Immature natural killer cell (primary cell): ENCODE data around the gene NALCN. TPM values are rescaled to one million over a fixed set of nuclear protein-coding genes. Genes with fewer than 3 reads are reported as not detected.

ENCODE experiments used
- DNase-seq, 3 donors: peaks; one replicate each; pipeline ENCODE4 v3.0.0; 2022; ENCODE audit warnings: mixed read lengths in 1 of 3
- H3K27ac Mint-ChIP-seq, 6 donors: one replicate each; pipeline ENCODE4 v1.8.0; 2020; ENCODE audit warnings: mixed read lengths in 6 of 6, mild to moderate bottlenecking in 5 of 6, inconsistent platforms in 4 of 6, moderate library complexity in 3 of 6
- H3K27me3 Mint-ChIP-seq, 3 donors: one replicate each; pipeline ENCODE4 v1.8.0; 2020 to 2021; ENCODE audit warnings: low read depth in 3 of 3, mild to moderate bottlenecking in 3 of 3, mixed read lengths in 3 of 3, moderate library complexity in 3 of 3, inconsistent platforms in 1 of 3
- H3K36me3 Mint-ChIP-seq, 3 donors: one replicate each; pipeline ENCODE4 v1.8.0; 2020; ENCODE audit warnings: mixed read lengths in 3 of 3, inconsistent platforms in 2 of 3, mild to moderate bottlenecking in 2 of 3
- H3K4me1 Mint-ChIP-seq, 2 donors: one replicate each; pipeline ENCODE4 v1.8.0; 2020; ENCODE audit warnings: inconsistent platforms in 2 of 2, mild to moderate bottlenecking in 2 of 2, mixed read lengths in 2 of 2, moderate library complexity in 1 of 2
- H3K4me3 Mint-ChIP-seq, 5 donors: one replicate each; pipeline ENCODE4 v1.8.0; 2020; ENCODE audit warnings: mild to moderate bottlenecking in 5 of 5, mixed read lengths in 5 of 5, inconsistent platforms in 3 of 5, moderate library complexity in 3 of 5
- H3K9me3 Mint-ChIP-seq, 6 donors: one replicate each; pipeline ENCODE4 v1.8.0; 2020; ENCODE audit warnings: mild to moderate bottlenecking in 6 of 6, mixed read lengths in 6 of 6, inconsistent platforms in 4 of 6, moderate library complexity in 3 of 6
- polyA plus RNA-seq, 3 donors: library from polyadenylated mRNA; unstranded; fragments of 300-500 nt; fragmentation: Illumina TruSeq; gene quantifications; one replicate each; pipeline ENCODE4 v1.2.3, GENCODE V29; 2021

The NALCN gene
- polyA plus RNA-seq, 3 donors from 2014 or later, result not detected

DNA sequence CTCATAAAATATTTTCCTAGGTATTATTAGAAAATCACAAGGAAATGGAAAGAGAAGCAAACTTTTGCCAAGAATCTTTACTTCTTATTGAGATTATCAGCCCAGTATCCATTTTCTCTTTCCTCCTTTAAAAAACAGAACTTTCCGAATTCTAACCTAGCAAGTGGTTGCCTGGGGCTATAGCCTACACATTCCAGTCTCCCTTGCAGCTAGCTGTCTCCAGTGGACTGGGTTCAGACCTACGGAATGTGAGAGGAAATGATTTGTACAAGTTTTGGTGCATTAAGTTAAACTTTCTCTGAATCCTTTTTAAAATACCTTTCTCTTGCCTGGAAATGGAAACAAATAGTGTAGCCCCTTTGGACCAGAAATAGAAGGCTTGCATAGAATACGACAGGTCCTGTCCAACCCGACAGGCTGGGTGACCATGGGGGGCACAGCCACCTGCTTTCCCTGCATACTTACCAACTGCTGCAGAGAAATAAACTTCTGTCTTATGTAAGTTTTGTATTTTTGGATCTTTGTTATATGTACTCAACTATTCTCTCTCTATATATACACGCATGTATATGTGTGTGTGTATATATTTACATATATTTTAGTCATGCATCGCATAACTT lies 185.9 kb downstream of the NALCN start:
- Mint-ChIP-seq H3K4me3 (no peak overlapping the region), H3K27me3 (no peaks in the 10 kb centered on the region), H3K36me3 (no peaks in the 10 kb centered on the region), H3K9me3 (peaks cover 0 to 4% (median 1%) of the 10 kb centered on the region in 6 donors), H3K4me1 (no peaks in the 10 kb centered on the region), H3K27ac (no peak overlapping the region)
- no peak for DNase-seq

DNA sequence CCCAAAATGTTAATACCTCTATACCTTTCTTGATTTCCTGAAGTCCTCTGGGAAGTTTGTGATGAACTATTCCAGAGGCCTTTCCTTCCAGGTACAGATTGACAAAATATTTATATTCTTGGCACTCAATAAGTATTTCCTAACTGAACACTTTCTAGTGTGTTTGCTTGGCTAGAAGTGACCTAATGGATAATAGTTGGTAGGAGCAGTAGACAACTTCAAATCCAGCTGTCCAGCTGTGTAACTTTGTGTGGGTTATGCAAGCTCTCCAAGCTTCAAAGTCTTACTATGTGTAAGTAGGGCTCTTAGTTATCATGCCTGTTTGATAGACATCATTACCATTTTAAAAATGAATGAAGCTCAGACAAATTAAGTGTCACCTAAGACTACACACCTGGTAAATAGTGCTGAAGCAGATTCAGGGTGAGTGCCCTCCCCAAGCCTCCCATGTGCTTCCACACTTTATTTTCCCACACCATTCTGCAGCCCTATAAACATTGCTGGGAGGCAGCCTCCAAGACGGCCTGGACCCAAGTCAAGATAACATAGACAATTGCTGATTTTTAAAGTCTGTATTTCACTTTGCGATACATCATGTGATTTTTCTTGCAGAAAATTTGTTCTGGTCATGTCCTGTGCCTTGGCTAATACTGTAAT lies 196.6 kb downstream of the NALCN start:
- H3K36me3 Mint-ChIP-seq, result no peaks in the 10 kb centered on the region
- no peaks in the 10 kb centered on the region for H3K4me1 Mint-ChIP-seq
- H3K27me3 Mint-ChIP-seq, result no peaks in the 10 kb centered on the region
- no peak overlapping the region for H3K4me3 Mint-ChIP-seq
- no peak for DNase-seq
- no peak overlapping the region for H3K27ac Mint-ChIP-seq
- peaks cover 0 to 8% (median 0%) of the 10 kb centered on the region in 6 donors for H3K9me3 Mint-ChIP-seq

DNA sequence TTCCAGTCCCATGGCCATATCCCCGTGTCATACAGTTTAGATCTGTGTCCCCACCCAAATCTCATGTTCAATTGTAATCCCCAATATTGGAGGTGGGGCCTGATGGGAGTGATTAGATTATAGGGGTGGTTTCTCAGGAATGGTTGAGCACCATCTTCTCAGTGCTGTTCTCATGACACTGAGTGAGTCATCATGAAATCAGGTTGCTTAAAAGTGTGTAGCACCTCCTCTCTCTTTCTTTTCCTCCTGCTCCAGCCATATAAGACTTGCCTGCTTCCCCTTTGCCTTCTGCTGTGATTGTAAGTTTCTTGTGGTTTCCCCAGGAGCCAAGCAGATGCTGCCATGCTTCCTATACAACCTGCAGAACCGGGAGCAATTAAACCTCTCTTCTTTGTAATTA lies 197.8 kb downstream of the NALCN start:
- Mint-ChIP-seq H3K9me3 (peaks cover 0 to 11% (median 0%) of the 10 kb centered on the region in 6 donors), H3K27ac (no peak overlapping the region), H3K4me1 (no peaks in the 10 kb centered on the region), H3K27me3 (no peaks in the 10 kb centered on the region), H3K4me3 (no peak overlapping the region), H3K36me3 (no peaks in the 10 kb centered on the region)
- DNase-seq, result no peak

DNA sequence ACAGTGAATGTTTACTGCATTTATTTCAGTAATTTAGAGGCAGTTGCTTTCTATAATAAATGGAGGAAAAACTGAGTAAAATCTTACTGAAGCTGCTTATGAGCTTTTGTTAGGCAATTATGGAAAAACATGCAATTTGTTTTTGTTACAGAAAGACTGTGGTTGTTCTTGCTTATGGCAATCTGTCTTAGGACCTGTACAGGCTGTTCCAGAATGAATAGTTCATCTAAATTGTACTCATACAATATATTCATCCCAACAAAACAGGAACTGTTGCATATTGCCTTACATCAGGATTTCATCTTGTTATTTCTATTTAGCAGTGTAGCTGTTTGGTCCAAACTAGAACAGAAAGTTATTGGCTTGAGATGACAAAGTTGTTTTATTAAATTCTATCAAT lies 199.2 kb downstream of the NALCN start:
- DNase-seq, result no peak
- H3K4me3 Mint-ChIP-seq, result no peak overlapping the region
- peaks cover 0 to 1% (median 0%) of the 10 kb centered on the region in 3 donors for H3K27me3 Mint-ChIP-seq
- H3K4me1 Mint-ChIP-seq, result no peaks in the 10 kb centered on the region
- no peaks in the 10 kb centered on the region for H3K36me3 Mint-ChIP-seq
- peaks cover 0 to 11% (median 2%) of the 10 kb centered on the region in 6 donors for H3K9me3 Mint-ChIP-seq
- no peak overlapping the region for H3K27ac Mint-ChIP-seq

DNA sequence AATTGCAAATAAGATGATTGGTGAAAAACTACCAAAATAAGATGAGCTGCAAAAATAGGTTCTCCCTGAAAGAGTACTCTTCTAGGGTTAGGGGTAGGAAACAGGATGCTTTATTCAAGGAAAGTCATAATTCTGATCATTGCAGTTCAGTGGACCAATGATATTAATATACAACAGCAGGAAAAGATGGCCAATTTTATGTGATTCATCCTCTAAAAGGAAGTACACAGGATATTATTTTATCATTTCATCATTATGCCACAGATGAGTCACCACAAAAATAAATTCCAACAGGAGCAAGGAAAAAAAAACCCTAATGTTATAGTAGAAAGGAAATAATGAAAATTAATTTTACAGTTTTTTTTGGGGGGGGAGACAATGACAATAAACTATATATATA lies 205.0 kb downstream of the NALCN start:
- peaks cover 0 to 3% (median 1%) of the 10 kb centered on the region in 3 donors for H3K27me3 Mint-ChIP-seq
- H3K4me1 Mint-ChIP-seq, result no peaks in the 10 kb centered on the region
- H3K36me3 Mint-ChIP-seq, result no peaks in the 10 kb centered on the region
- peaks cover 0 to 14% (median 6%) of the 10 kb centered on the region in 6 donors for H3K9me3 Mint-ChIP-seq
- H3K27ac Mint-ChIP-seq, result no peak overlapping the region
- DNase-seq, result no peak
- no peak overlapping the region for H3K4me3 Mint-ChIP-seq

DNA sequence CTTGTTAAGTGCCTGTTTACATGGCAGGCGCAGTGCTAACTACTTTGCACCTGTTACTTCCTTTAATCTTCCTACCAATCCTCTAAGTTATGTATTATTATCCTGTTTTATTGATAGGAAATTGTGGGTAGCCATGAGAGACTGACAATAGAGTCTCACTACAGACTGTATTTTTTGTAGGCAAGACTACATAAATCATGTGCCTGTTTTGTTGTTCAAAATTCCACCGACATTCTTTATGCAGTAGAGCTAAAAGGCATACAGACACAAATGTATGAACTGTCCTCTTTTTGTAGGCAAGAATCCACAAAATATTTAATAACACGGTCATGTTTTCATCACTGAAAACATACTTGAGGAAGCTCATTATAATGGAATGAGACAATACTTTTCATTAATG lies 205.5 kb downstream of the NALCN start:
- Mint-ChIP-seq H3K9me3 (peaks cover 0 to 14% (median 6%) of the 10 kb centered on the region in 6 donors), H3K27ac (no peak overlapping the region), H3K4me1 (no peaks in the 10 kb centered on the region), H3K4me3 (no peak overlapping the region), H3K36me3 (no peaks in the 10 kb centered on the region), H3K27me3 (peaks cover 0 to 3% (median 1%) of the 10 kb centered on the region in 3 donors)
- DNase-seq, result no peak

DNA sequence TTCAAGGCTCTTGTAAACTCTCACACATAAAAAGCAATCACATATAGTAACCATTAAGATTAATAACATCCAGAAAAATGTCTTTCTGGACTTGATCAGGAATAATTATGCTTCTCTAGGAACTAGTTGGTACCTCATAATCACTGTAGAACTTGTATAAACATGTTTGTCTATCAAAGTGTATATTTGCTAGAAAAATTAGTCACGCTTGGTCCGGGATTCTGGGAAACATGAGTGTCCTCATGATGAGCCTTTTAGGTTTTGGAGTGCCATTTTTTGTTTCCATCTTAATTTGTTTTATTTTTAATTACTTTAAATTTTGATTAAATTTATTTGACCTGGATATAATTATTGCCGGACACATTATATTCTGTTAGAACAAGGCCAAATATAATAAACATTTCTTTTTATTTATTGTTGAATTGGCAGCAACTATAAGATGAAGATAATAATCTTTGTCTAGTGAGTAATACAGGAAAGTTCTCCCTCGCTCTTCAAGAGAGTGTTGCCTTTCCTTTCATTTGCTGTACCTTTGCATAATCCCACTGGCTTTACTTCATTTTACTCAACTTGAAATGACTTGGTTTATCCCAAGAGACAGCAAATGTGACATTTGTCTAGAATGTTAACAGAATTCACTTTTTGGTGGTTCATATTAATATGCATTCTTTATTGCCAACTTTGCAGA lies 207.0 kb downstream of the NALCN start:
- Mint-ChIP-seq H3K36me3 (no peaks in the 10 kb centered on the region), H3K4me1 (no peaks in the 10 kb centered on the region), H3K27ac (no peak overlapping the region), H3K9me3 (peaks cover 0 to 7% (median 6%) of the 10 kb centered on the region in 6 donors), H3K4me3 (no peak overlapping the region), H3K27me3 (peaks cover 0 to 3% (median 1%) of the 10 kb centered on the region in 3 donors)
- no peak for DNase-seq

DNA sequence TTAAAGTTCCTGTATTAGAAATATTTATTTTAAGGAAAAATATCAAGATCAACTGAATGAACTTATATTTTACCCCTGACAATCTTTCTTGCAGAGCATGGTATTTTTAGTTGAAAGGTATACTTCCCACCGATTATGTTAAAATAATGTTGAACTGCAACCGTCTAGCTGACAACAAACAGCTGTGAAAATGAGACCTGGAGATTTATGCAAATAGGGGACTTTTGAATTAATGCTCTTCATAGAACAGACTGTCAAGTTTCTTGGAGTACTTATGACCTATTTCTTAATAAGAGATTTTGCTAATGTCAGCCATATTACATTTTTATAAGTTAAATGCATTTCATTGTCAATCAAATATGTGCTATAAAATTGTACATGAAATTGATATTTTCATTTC lies 210.9 kb downstream of the NALCN start:
- Mint-ChIP-seq H3K9me3 (peaks cover 0 to 5% (median 2%) of the 10 kb centered on the region in 6 donors), H3K4me1 (no peaks in the 10 kb centered on the region), H3K27ac (no peak overlapping the region), H3K4me3 (no peak overlapping the region), H3K27me3 (peaks cover 0 to 10% (median 0%) of the 10 kb centered on the region in 3 donors), H3K36me3 (no peaks in the 10 kb centered on the region)
- no peak for DNase-seq

DNA sequence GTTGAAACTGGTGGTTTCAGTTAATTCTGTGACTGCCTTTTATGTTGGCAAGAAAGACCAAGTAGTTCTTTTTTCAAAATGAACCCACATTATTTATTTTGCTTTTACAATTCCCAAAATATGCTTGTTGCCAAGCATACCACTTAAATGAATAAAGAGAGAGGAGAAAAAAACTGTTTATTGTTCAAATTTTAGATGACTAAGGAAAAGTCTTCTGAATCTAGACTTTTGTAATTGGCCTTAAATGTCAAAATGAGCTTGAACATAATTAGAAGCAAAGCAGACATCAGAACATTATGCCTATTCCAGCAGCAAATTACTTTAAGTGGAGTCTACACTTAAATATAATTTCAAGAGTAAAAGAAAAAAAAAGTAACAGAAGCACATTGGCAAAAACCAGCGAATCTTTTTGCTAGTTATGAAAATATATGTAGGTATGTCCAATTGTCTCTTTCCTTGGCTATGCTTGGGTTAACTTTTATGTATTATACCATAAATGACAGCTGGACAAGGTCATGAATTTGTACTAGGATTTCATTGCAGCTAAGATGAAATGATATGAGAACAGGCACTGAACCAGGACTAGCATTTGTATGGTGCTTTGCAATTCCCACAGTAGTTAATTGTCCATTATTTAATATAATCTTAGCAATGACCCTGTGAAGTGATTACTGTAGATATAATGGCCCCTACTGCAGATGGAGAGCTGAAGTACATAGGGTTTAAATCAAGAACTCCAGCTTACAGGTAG lies 211.9 kb downstream of the NALCN start:
- Mint-ChIP-seq H3K9me3 (peaks cover 0 to 6% (median 4%) of the 10 kb centered on the region in 6 donors), H3K27ac (no peak overlapping the region), H3K4me3 (no peak overlapping the region), H3K36me3 (no peaks in the 10 kb centered on the region), H3K4me1 (no peaks in the 10 kb centered on the region), H3K27me3 (peaks cover 0 to 10% (median 0%) of the 10 kb centered on the region in 3 donors)
- DNase-seq, result no peak

DNA sequence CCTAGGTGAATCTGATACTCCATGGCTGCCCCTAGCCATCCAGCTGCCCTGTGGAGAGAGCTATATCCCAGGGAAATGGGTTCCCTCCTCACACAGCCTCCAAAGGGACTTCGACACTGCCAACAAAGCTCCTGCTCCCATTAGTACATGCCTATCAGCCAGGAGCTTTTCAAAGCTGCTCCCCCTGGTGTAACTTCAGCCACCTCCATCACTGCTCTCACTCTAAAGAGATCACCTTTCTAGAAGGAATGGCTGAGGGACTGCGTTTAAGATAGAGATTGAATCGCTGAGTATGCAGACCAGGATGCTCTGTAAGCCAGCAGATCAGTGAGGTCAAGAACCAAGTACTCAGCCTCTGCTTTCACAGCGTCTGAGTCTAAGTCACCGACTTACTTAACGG lies 213.7 kb downstream of the NALCN start:
- no peaks in the 10 kb centered on the region for H3K4me1 Mint-ChIP-seq
- H3K36me3 Mint-ChIP-seq, result no peaks in the 10 kb centered on the region
- H3K9me3 Mint-ChIP-seq, result peaks cover 0 to 6% (median 0%) of the 10 kb centered on the region in 6 donors
- H3K27ac Mint-ChIP-seq, result no peak overlapping the region
- no peak overlapping the region for H3K4me3 Mint-ChIP-seq
- H3K27me3 Mint-ChIP-seq, result peaks cover 2 to 7% (median 4%) of the 10 kb centered on the region in 3 donors
- no peak for DNase-seq

DNA sequence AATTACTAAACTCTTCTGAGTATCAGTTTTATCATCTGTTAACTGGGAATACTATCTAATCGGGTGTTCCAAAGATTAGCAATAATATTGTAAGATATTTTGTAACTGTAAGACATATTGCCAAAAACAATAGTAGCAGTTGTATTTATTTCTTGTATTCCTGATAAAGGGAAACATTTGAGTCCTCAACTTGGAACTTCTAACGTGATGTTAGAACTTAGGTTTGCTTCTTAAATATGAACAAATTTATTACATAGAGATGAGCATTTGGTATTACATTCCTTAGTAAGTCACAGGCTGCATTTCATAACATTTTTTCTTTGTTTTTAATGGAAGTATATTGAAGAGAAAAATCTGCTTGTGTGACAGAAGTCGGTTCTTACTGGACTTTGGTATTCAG lies 225.3 kb downstream of the NALCN start:
- H3K4me1 Mint-ChIP-seq, result no peaks in the 10 kb centered on the region
- DNase-seq, result no peak
- peaks cover 0 to 8% (median 2%) of the 10 kb centered on the region in 3 donors for H3K27me3 Mint-ChIP-seq
- no peaks in the 10 kb centered on the region for H3K36me3 Mint-ChIP-seq
- H3K27ac Mint-ChIP-seq, result no peak overlapping the region
- peaks cover 0 to 4% (median 0%) of the 10 kb centered on the region in 6 donors for H3K9me3 Mint-ChIP-seq
- H3K4me3 Mint-ChIP-seq, result no peak overlapping the region

DNA sequence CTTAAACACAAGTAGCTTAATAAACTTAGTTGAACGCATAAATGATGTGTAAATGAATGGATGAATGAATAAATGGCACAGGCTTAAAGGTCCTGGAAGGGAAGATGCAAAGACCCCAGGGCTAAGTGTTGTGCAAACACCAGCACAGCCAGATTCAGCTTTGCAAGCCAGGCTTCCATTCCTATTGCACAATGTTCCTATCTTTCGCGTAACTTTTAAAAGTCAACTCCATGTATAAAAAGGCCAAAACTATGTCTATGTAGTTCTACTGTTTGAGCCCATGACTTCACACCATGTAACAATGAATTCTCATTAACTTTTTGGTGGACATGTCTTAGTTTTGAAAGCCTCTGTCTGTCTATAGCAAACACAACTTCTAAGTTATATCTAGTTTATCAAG lies 226.0 kb downstream of the NALCN start:
- DNase-seq, result no peak
- Mint-ChIP-seq H3K27me3 (peaks cover 0 to 8% (median 2%) of the 10 kb centered on the region in 3 donors), H3K4me1 (no peaks in the 10 kb centered on the region), H3K9me3 (peaks cover 0 to 2% (median 0%) of the 10 kb centered on the region in 6 donors), H3K27ac (no peak overlapping the region), H3K4me3 (no peak overlapping the region), H3K36me3 (no peaks in the 10 kb centered on the region)

DNA sequence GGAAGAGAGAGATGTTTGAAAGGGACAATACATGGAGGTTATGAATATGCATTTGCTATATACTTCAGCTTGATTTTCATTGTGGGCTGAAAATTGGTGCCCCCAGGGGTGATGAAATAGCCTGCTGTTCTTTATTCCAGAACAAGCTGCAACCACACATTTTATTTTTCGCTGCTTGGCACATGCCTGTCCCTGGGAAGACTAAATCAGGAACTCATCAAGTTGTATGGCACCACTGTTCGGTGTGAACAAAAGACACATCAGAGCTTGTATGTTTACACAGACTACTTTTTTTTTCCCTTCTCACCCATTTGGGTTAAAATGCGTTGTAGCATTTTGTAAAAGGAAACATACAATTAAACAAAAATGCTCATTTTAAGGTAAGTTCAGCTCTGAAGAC lies 230.7 kb downstream of the NALCN start:
- no peak overlapping the region for H3K4me3 Mint-ChIP-seq
- no peaks in the 10 kb centered on the region for H3K9me3 Mint-ChIP-seq
- no peaks in the 10 kb centered on the region for H3K4me1 Mint-ChIP-seq
- DNase-seq, result no peak
- H3K27me3 Mint-ChIP-seq, result peaks cover 0 to 1% (median 0%) of the 10 kb centered on the region in 3 donors
- no peaks in the 10 kb centered on the region for H3K36me3 Mint-ChIP-seq
- H3K27ac Mint-ChIP-seq, result no peak overlapping the region
